HG03095 (cell line): ENCODE measurements around the gene ITGAL.
"Not testable (repeated sequence)": the region's sequence is repeated elsewhere in the genome, so short reads cannot be mapped to it uniquely, and the experiment has no call there.

Experiments used
- ATAC-seq: cut with Tn5 transposase; IDR thresholded peaks from one replicate; pipeline ENCODE4 v1.9.1; 2021; ENCODE audit warnings: moderate library complexity; ENCODE audit not compliant: unreplicated experiment

Gene ITGAL

GRCh38 chr16:30491229-30491628 lies 18.7 kb downstream of the ITGAL start:
- no peak for ATAC-seq

GRCh38 chr16:30491744-30492308 lies 19.3 kb downstream of the ITGAL start:
- no peak for ATAC-seq

GRCh38 chr16:30493941-30494488 lies 21.5 kb downstream of the ITGAL start:
- no peak for ATAC-seq

- no peak for ATAC-seq
Measured at GRCh38 chr16:30494709-30495108, 22.2 kb downstream of the ITGAL start.

GRCh38 chr16:30499284-30499683 lies 26.7 kb downstream of the ITGAL start:
- no peak for ATAC-seq

- no peak for ATAC-seq
Measured at GRCh38 chr16:30503403-30504296, 31.1 kb downstream of the ITGAL start.

- no peak for ATAC-seq
Measured at GRCh38 chr16:30509081-30509765, 36.7 kb downstream of the ITGAL start.

GRCh38 chr16:30510376-30510938 lies 37.9 kb downstream of the ITGAL start:
- ATAC-seq = no peak

- no peak for ATAC-seq
Measured at GRCh38 chr16:30511509-30511908, 39.0 kb downstream of the ITGAL start.

- no peak for ATAC-seq
Measured at GRCh38 chr16:30515275-30515674, 42.7 kb downstream of the ITGAL start.

- no peak for ATAC-seq
Measured at GRCh38 chr16:30518552-30518951, 46.0 kb downstream of the ITGAL start.

- no peak for ATAC-seq
Measured at GRCh38 chr16:30519120-30520049, 46.8 kb downstream of the ITGAL start.

GRCh38 chr16:30521476-30521872 lies 48.9 kb downstream of the ITGAL start:
- no peak for ATAC-seq

GRCh38 chr16:30521873-30522641 lies 49.5 kb downstream of the ITGAL start:
- no peak for ATAC-seq

GRCh38 chr16:30522702-30523463 lies 50.3 kb downstream of the ITGAL start:
- not testable (repeated sequence) for ATAC-seq

GRCh38 chr16:30523768-30524574 lies 51.4 kb downstream of the ITGAL start:
- no peak for ATAC-seq

- no peak for ATAC-seq
Measured at GRCh38 chr16:30524575-30525568, 52.3 kb downstream of the ITGAL start.
